ENCODE data around the gene SYNE4. TPM values are rescaled to one million over a fixed set of nuclear protein-coding genes. Genes with fewer than 3 reads are reported as not detected.
A peak's percentile ranks its signal among the peaks of the same experiment; 100 is the strongest.

SYNE4 gene
- total RNA-seq, 1 donor from 2014 or later: 1.1 TPM

DNA sequence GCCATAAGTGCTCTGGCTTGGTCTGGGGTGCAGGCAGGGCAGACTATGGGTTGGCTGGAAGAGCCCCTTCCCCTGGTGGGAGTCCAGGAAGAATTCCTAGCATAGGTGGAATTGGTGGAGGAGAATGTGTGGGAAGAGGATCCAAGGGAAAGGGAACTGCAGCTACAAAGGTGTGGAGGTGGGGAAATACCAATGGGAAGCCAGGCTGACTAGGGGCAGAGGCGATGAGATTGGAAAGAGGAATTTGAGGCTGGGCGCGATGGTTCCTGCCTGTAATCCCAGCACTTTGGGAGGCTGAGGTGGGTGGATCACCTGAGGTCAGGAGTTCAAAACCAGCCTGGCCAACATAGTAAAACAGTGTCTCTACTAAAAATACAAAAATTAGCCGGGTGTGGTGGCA, 18.5 kb downstream of the SYNE4 start:
- Mint-ChIP-seq H3K27me3 (ENCODE audit: low read depth, unreplicated experiment) (peaks cover 32% of the 10 kb centered on the region), H3K27ac (ENCODE audit: unreplicated experiment) (no peak overlapping the region), H3K9me3 (ENCODE audit: unreplicated experiment) (peaks cover 7% of the 10 kb centered on the region), H3K4me1 (ENCODE audit: low read depth, unreplicated experiment) (peaks cover 1% of the 10 kb centered on the region), H3K36me3 (ENCODE audit: low read depth, unreplicated experiment) (peaks cover 4% of the 10 kb centered on the region), H3K4me3 (ENCODE audit: unreplicated experiment) (no peak overlapping the region)
- Histone ChIP-seq H3K9me3 (ENCODE audit: insufficient read depth, low read depth, low read length) (no peaks in the 10 kb centered on the region), H3K79me2 (ENCODE audit: insufficient read depth, low read length) (no peaks in the 10 kb centered on the region), H3K4me1 (ENCODE audit: insufficient read depth, low read length) (no peaks in the 10 kb centered on the region), H3K36me3 (ENCODE audit: insufficient read depth, low read length) (no peaks in the 10 kb centered on the region), H3K4me2 (ENCODE audit: low read length) (no peak overlapping the region), H3K27me3 (ENCODE audit: insufficient read depth, low read length) (peaks cover 12% of the 10 kb centered on the region), H3K27ac (ENCODE audit: low read depth, low read length) (no peak overlapping the region), H4K20me1 (ENCODE audit: insufficient read depth, low read length) (no peaks in the 10 kb centered on the region), H3K9ac (ENCODE audit: low read length) (no peak overlapping the region), H2AFZ (ENCODE audit: low read depth, low read length) (no peak overlapping the region), H3K4me3 (ENCODE audit: insufficient read depth, low read depth, low read length) (no peak overlapping the region)
- FAIRE-seq (no peak), DNase-seq (ENCODE audit: low read depth) (no peak)
- TF ChIP-seq, protein P1, sequence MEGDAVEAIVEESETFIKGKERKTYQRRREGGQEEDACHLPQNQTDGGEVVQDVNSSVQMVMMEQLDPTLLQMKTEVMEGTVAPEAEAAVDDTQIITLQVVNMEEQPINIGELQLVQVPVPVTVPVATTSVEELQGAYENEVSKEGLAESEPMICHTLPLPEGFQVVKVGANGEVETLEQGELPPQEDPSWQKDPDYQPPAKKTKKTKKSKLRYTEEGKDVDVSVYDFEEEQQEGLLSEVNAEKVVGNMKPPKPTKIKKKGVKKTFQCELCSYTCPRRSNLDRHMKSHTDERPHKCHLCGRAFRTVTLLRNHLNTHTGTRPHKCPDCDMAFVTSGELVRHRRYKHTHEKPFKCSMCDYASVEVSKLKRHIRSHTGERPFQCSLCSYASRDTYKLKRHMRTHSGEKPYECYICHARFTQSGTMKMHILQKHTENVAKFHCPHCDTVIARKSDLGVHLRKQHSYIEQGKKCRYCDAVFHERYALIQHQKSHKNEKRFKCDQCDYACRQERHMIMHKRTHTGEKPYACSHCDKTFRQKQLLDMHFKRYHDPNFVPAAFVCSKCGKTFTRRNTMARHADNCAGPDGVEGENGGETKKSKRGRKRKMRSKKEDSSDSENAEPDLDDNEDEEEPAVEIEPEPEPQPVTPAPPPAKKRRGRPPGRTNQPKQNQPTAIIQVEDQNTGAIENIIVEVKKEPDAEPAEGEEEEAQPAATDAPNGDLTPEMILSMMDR (IDR thresholded peaks at IDR 0.05; ENCODE audit: insufficient read depth, low read depth, low read length): no peak
- no peak for TF ChIP-seq EZH2 (IDR thresholded peaks at IDR 0.05; ENCODE audit: insufficient read depth, low read length)

DNA sequence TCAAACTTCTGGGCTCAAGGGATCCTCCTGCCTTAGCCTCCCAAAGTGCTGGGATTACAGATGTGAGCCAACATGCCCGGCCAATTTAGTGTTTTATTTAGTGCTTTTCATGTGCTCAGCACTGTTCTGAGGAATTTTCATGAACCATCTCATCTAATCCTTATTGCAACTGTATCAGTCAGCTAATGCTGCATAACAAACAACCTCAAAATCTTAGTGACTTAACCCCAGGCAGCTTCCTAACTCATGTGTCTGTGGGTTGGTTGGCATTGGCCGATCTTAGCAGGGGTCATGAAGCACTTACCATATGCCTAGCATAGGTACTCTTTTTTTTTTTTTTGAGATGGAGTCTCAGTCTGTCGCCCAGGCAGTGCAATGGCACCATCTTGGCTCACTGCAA, 19.8 kb downstream of the SYNE4 start:
- TF ChIP-seq, protein P1 (IDR thresholded peaks at IDR 0.05; ENCODE audit: insufficient read depth, low read depth, low read length): no peak
- TF ChIP-seq EZH2 (IDR thresholded peaks at IDR 0.05; ENCODE audit: insufficient read depth, low read length): no peak
- Histone ChIP-seq H3K4me3 (ENCODE audit: insufficient read depth, low read depth, low read length) (no peak overlapping the region), H3K4me1 (ENCODE audit: insufficient read depth, low read length) (no peaks in the 10 kb centered on the region), H3K9ac (ENCODE audit: low read length) (no peak overlapping the region), H3K27me3 (ENCODE audit: insufficient read depth, low read length) (peaks cover 12% of the 10 kb centered on the region), H3K9me3 (ENCODE audit: insufficient read depth, low read depth, low read length) (no peaks in the 10 kb centered on the region), H3K4me2 (ENCODE audit: low read length) (no peak overlapping the region), H4K20me1 (ENCODE audit: insufficient read depth, low read length) (no peaks in the 10 kb centered on the region), H3K79me2 (ENCODE audit: insufficient read depth, low read length) (no peaks in the 10 kb centered on the region), H3K27ac (ENCODE audit: low read depth, low read length) (no peak overlapping the region), H3K36me3 (ENCODE audit: insufficient read depth, low read length) (no peaks in the 10 kb centered on the region), H2AFZ (ENCODE audit: low read depth, low read length) (no peak overlapping the region)
- H3K4me3 Mint-ChIP-seq (ENCODE audit: unreplicated experiment): no peak overlapping the region
- FAIRE-seq (no peak), DNase-seq (ENCODE audit: low read depth) (no peak)
- no peaks in the 10 kb centered on the region for H3K4me1 Mint-ChIP-seq (ENCODE audit: low read depth, unreplicated experiment)
- H3K36me3 Mint-ChIP-seq (ENCODE audit: low read depth, unreplicated experiment): peaks cover 4% of the 10 kb centered on the region
- peaks cover 45% of the 10 kb centered on the region for H3K27me3 Mint-ChIP-seq (ENCODE audit: low read depth, unreplicated experiment)
- H3K9me3 Mint-ChIP-seq (ENCODE audit: unreplicated experiment): peaks cover 9% of the 10 kb centered on the region
- no peak overlapping the region for H3K27ac Mint-ChIP-seq (ENCODE audit: unreplicated experiment)

DNA sequence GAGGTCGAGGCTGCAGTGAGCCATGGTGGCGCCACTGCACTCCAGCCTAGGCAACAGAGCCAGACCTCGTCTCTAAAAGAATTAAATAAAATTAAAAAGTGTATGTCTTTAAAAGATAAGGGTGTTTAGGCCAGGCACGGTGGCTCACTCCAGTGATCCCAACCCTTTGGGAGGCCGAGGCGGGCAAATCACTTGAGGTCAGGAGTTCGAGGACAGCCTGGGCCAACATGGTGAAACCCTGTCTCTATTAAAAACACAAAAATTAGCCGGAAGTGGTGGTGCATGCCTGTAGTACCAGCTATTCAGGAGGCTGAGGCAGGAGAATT, 21.1 kb downstream of the SYNE4 start:
- H3K4me2 ChIP-seq (ENCODE audit: low read length): no peak overlapping the region
- no peak for DNase-seq (ENCODE audit: low read depth)
- no peak overlapping the region for H3K4me3 ChIP-seq (ENCODE audit: insufficient read depth, low read depth, low read length)
- no peak overlapping the region for H3K27ac ChIP-seq (ENCODE audit: low read depth, low read length)
- no peaks in the 10 kb centered on the region for H3K4me1 ChIP-seq (ENCODE audit: insufficient read depth, low read length)
- Mint-ChIP-seq H3K9me3 (ENCODE audit: unreplicated experiment) (peaks cover 9% of the 10 kb centered on the region), H3K27ac (ENCODE audit: unreplicated experiment) (no peak overlapping the region), H3K36me3 (ENCODE audit: low read depth, unreplicated experiment) (peaks cover 4% of the 10 kb centered on the region), H3K4me1 (ENCODE audit: low read depth, unreplicated experiment) (no peaks in the 10 kb centered on the region), H3K4me3 (ENCODE audit: unreplicated experiment) (peak overlapping the region; percentile 57), H3K27me3 (ENCODE audit: low read depth, unreplicated experiment) (peaks cover 56% of the 10 kb centered on the region)
- FAIRE-seq: no peak
- no peaks in the 10 kb centered on the region for H3K79me2 ChIP-seq (ENCODE audit: insufficient read depth, low read length)
- H3K9me3 ChIP-seq (ENCODE audit: insufficient read depth, low read depth, low read length): no peaks in the 10 kb centered on the region
- H3K9ac ChIP-seq (ENCODE audit: low read length): no peak overlapping the region
- no peaks in the 10 kb centered on the region for H3K36me3 ChIP-seq (ENCODE audit: insufficient read depth, low read length)
- no peaks in the 10 kb centered on the region for H4K20me1 ChIP-seq (ENCODE audit: insufficient read depth, low read length)
- no peak overlapping the region for H2AFZ ChIP-seq (ENCODE audit: low read depth, low read length)
- peaks cover 12% of the 10 kb centered on the region for H3K27me3 ChIP-seq (ENCODE audit: insufficient read depth, low read length)
- TF ChIP-seq, protein P1 (IDR thresholded peaks at IDR 0.05; ENCODE audit: insufficient read depth, low read depth, low read length): no peak
- no peak for TF ChIP-seq EZH2 (IDR thresholded peaks at IDR 0.05; ENCODE audit: insufficient read depth, low read length)

All from astrocyte (in vitro differentiated cells and primary cell).